Measurements from ENCODE around the gene PRAMEF9. TPM values are rescaled to one million over a fixed set of nuclear protein-coding genes. Genes with fewer than 3 reads are reported as not detected.

PRAMEF9 gene
- total RNA-seq, 3 donors from 2014 or later: not detected

- intact Hi-C loops (cut with DNase I, micrococcal nuclease): no loop called here
- no peaks in the 10 kb centered on the region for H3K36me3 ChIP-seq (ENCODE audit: low read depth)
- TF ChIP-seq CTCF (IDR thresholded peaks at IDR 0.05): peak; percentile 17
- DNase-seq (peak in 1 of 3 donors; percentile 71), ATAC-seq (peak; percentile 36)
- no peak overlapping the region for H3K4me3 ChIP-seq
- H3K4me1 ChIP-seq (ENCODE audit: low read depth): no peaks in the 10 kb centered on the region
- no peaks in the 10 kb centered on the region for H3K9me3 ChIP-seq
Measured at GRCh38 chr1:13228343-13228781, 56.7 kb downstream of the PRAMEF9 start.

Other genes with a start within 250 kb of the PRAMEF9 start
- gene PRAMEF6, start 224.3 kb upstream of the PRAMEF9 start, total RNA-seq: not detected
- gene PRAMEF27, start 115.3 kb upstream of the PRAMEF9 start, total RNA-seq: not detected
- not detected for gene HNRNPCL3, start 111.1 kb upstream of the PRAMEF9 start, total RNA-seq
- not detected for gene PRAMEF25, start 101.1 kb upstream of the PRAMEF9 start, total RNA-seq
- gene HNRNPCL2, start 55.0 kb upstream of the PRAMEF9 start, total RNA-seq: not detected
- not detected for gene PRAMEF26, start 15.8 kb upstream of the PRAMEF9 start, total RNA-seq
- gene HNRNPCL4, start 6.2 kb upstream of the PRAMEF9 start, total RNA-seq: not detected
- gene PRAMEF13, start 29.6 kb downstream of the PRAMEF9 start, total RNA-seq: not detected
- not detected for gene PRAMEF18, start 54.3 kb downstream of the PRAMEF9 start, total RNA-seq
- not detected for gene PRAMEF5, start 82.3 kb downstream of the PRAMEF9 start, total RNA-seq
- gene PRAMEF8, start 113.3 kb downstream of the PRAMEF9 start, total RNA-seq: not detected
- gene PRAMEF33, start 131.7 kb downstream of the PRAMEF9 start, total RNA-seq: not detected
- gene PRAMEF15, start 143.7 kb downstream of the PRAMEF9 start, total RNA-seq: not detected
- gene PRAMEF14, start 175.3 kb downstream of the PRAMEF9 start, total RNA-seq: not detected
- gene PRAMEF19, start 200.1 kb downstream of the PRAMEF9 start, total RNA-seq: not detected
- not detected for gene PRAMEF17, start 217.8 kb downstream of the PRAMEF9 start, total RNA-seq
- gene PRAMEF20, start 238.6 kb downstream of the PRAMEF9 start, total RNA-seq: not detected

Measured in mucosa of descending colon (tissue), 3 donors.